HCT116 (cell line): Measurements from ENCODE around the gene SKP2.

Experiments used
- ATF3 ChIP-seq: IDR thresholded peaks from 2 replicates; pipeline ENCODE4 v1.6.1; 2012
- CBX3 ChIP-seq: IDR thresholded peaks from 2 replicates; pipeline ENCODE4 v1.6.1; 2012; ENCODE audit warnings: low read depth
- CEBPB ChIP-seq: IDR thresholded peaks from 2 replicates; pipeline ENCODE4 v1.6.1; 2012; ENCODE audit warnings: low read depth
- CTCF ChIP-seq, 3 experiments: fragments of 200-600 bp in 1 of 3; sonication (generic) in 1 of 3; IDR thresholded peaks in 2 of 3; conservative IDR thresholded peaks in 1 of 3; 2 replicates each; pipeline ENCODE4 v1.5.1; 2012 to 2017; ENCODE audit warnings: low read depth in 2 of 3, low read length in 2 of 3, antibody characterized with exemption in 1 of 3, borderline replicate concordance in 1 of 3, control low read depth in 1 of 3, mild to moderate bottlenecking in 1 of 3, mixed read lengths in 1 of 3, mixed run types in 1 of 3, moderate library complexity in 1 of 3; ENCODE audit not compliant: insufficient read depth in 1 of 3
- EZH2 ChIP-seq: fragments of 200-600 bp; sonication (generic); IDR thresholded peaks from 2 replicates; pipeline ENCODE4 v1.6.1; 2017; ENCODE audit warnings: antibody characterized with exemption, mixed run types
- EZH2phosphoT487 ChIP-seq: fragments of 200-600 bp; IDR thresholded peaks from 2 replicates; pipeline ENCODE4 v1.6.1; 2018; ENCODE audit warnings: antibody characterized with exemption, borderline replicate concordance
- MAX ChIP-seq: IDR thresholded peaks from 2 replicates; pipeline ENCODE4 v1.6.1; 2012
- POLR2A ChIP-seq: IDR thresholded peaks from 2 replicates; pipeline ENCODE4 v1.7.0; 2011; ENCODE audit warnings: borderline replicate concordance; ENCODE audit not compliant: insufficient read depth, insufficient read length; ENCODE audit errors: extremely low read depth
- POLR2AphosphoS5 ChIP-seq: IDR thresholded peaks from 2 replicates; pipeline ENCODE4 v1.6.1; 2011; ENCODE audit warnings: mild to moderate bottlenecking, low read depth, low read length, moderate library complexity
- RAD21 ChIP-seq: IDR thresholded peaks from 2 replicates; pipeline ENCODE4 v1.6.1; 2012; ENCODE audit warnings: low read depth, mild to moderate bottlenecking
- REST ChIP-seq: IDR thresholded peaks from 2 replicates; pipeline ENCODE4 v1.6.1; 2012; ENCODE audit warnings: low read depth
- SP1 ChIP-seq: IDR thresholded peaks from 2 replicates; pipeline ENCODE4 v1.6.1; 2012; ENCODE audit warnings: low read depth
- TCF7L2 ChIP-seq: IDR thresholded peaks from 2 replicates; pipeline ENCODE4 v1.7.0; 2011; ENCODE audit warnings: borderline replicate concordance, inconsistent platforms; ENCODE audit not compliant: insufficient read depth, insufficient read length; ENCODE audit errors: extremely low read depth
- ZNF274 ChIP-seq: fragments of 200-500 bp; sonication (Bioruptor generic); IDR thresholded peaks from 2 replicates; pipeline ENCODE4 v1.6.1; 2014; ENCODE audit warnings: mild to moderate bottlenecking, low read depth, low read length, inconsistent platforms

- TF ChIP-seq EZH2, result no peak
- no peak for TF ChIP-seq CTCF (IDR thresholded peaks at IDR 0.05 in 2 of 3, conservative IDR thresholded peaks at IDR 0.05 in 1 of 3; ENCODE audit: borderline replicate concordance in 1 of 3, insufficient read depth in 1 of 3, low read depth in 2 of 3, low read length in 2 of 3)
- TF ChIP-seq MAX, result no peak
- no peak for TF ChIP-seq REST
- no peak for TF ChIP-seq EZH2phosphoT487
- no peak for TF ChIP-seq SP1
- no peak for TF ChIP-seq ATF3
- no peak for TF ChIP-seq TCF7L2
- no peak for TF ChIP-seq ZNF274
- TF ChIP-seq CBX3, result no peak
- TF ChIP-seq POLR2A, result no peak
- no peak for TF ChIP-seq CEBPB
- no peak for TF ChIP-seq POLR2AphosphoS5
- no peak for TF ChIP-seq RAD21
Observed at GRCh38 chr5:36147681-36148080, 4.2 kb upstream of the SKP2 start.
